Renal cortical epithelial cell (primary cell): ENCODE measurements around the gene SMTNL2. TPM values are rescaled to one million over a fixed set of nuclear protein-coding genes. Genes with fewer than 3 reads are reported as not detected.
"Not testable (repeated sequence)": the region's sequence is repeated elsewhere in the genome, so short reads cannot be mapped to it uniquely, and the experiment has no call there.

Experiments used
- DNase-seq: peaks from one replicate; pipeline ENCODE4 v3.0.0-alpha.2; 2011; ENCODE audit warnings: low read depth
- total RNA-seq: library from RNA; depleted of rRNA; stranded (reverse); fragments of >200 nt; gene quantifications from 2 replicates; pipeline ENCODE4 v1.2.3, GENCODE V29; 2014

SMTNL2 gene
- total RNA-seq, 1 donor from 2014 or later, result 16.1 TPM

GRCh38 chr17:4585638-4585994, 1.3 kb downstream of the SMTNL2 start:
- no peak for DNase-seq

- peak; percentile 20 for DNase-seq
Measured at GRCh38 chr17:4586043-4586442, 1.7 kb downstream of the SMTNL2 start.

DNA sequence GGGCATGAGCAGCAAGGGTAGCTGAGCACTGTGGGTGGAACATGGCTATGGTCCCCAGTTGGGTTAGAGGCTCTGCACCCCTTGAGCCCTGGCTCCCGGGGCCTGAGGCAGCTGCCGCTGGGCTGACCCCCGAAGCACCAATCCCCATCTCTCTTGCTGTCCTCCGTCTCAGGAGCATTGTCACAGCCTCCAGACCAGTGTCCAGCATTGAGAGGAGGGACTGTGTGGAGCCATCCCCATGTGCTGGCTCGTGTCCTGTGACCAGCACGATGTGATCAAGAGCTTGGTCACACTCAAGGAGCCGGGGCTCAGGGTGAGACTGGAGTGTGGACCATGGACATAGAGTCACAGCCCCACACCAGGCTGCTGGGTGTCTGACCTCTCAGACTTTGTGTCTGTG, 2.9 kb downstream of the SMTNL2 start:
- DNase-seq, result no peak

DNA sequence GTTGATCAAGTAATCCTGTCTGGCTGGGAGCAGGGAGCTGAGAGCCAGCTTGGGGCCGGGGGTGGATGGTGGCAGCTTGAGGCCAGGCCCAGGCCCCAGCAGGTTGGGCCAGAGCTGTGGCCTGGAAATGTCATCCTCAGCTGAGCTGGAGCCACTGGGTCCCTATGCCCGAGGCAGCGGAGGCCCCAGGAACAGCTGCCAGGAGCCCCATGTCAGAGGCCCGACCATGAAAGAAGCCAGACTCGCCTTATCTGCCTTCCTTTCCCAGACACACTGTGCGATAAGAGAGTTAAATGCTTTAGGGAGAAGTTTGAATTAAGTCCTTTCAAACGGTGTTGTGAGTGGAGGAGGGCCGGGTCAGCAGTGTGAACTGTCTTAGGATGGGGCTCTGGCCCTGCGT, 3.5 kb downstream of the SMTNL2 start:
- DNase-seq, result no peak

DNA sequence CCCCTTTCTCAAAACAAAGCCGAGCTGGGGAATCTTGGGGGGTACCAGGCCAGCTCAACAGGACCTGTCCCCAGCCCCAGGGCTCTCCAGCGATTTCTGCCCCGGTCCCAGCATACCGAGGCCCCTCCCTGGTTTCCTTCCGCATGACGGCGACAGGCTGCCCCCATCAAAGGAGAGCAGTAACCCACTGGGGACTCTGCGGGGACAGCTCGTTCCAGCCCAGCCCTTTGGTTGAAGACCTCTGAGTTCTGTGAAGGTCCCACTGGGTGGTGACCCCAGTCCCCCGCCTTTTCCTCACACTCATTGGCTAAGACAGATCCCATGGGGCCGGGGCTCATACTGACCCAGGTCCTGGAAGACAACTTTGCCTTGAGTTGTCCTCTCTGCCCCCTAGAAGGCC, 4.1 kb downstream of the SMTNL2 start:
- no peak for DNase-seq

DNA sequence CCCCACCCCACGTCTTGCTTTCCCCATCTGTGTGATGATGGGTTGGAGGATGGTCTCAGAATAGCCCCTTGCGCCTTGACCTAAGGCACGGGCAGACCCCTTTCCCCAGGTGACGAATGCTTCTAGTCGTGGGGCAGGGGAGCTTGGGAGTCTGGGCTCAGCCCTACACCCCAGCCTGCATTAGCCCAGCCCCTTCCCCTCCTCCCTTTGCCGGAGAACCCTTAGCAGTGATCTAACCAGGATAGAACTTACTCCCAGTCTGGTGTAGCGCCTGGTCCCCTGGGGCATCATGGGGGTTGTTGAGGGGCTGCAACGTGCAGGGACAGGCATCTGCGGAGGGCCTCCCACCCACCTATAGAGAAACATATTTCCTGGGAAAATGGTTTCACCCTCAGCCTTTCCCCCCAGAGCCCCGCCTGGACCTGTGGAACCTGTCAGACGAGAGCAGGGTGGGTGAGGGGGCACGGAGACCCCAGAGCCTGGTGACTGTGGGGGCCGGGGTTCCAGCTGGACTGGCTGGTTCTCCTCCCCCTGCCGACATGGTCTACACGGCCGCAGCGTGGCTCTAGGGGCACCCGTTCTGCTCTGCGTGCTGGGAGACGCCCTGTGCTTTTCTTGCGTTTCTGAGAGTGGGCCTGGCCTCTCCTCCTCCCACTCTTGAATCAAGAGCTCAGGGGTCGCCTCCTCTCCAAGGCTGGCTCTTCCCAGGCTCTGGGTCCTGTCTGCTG, 4.7 kb downstream of the SMTNL2 start:
- no peak for DNase-seq

DNA sequence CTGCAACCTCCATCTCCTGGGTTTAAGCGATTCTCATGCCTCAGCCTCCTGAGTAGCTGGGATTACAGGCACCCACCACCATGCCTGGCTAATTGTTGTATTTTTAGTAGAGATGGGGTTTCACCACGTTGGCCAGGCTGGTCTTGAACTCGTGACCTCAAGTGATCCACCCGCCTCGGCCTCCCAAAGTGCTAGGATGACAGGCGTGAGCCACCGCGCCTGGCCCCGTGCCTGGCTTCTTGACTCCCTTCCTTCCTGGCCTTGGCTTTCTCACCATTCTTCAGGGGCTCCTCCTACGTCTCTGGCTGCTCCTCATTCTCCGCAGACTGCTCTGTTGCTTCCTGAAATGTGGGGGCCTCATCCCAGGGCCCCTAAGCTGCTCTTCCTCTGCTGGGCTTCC, 5.7 kb downstream of the SMTNL2 start:
- DNase-seq, result not testable (repeated sequence)

DNA sequence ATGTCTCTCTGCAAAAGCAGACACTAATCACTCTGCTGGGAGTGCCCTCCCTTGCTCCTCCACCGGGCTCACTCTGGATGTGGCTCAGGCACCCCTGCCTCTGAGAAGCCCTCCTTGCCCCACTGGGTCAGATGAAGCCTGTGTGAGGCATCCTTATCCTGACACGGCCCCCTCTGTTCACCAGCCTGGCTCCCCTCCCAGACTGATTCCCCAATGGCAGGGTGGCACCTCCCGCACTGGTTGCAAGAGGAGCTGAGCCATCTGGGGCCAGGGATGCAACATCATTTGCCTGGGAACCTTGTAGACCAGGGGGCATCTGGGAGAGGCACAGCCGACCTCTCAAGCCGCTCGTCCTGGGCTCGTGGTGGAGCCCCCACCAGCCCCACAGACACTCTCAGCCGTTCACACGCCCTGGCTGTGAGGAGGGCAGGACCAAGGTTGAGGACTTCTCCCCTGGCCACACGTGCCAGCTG, 6.7 kb downstream of the SMTNL2 start:
- no peak for DNase-seq

DNA sequence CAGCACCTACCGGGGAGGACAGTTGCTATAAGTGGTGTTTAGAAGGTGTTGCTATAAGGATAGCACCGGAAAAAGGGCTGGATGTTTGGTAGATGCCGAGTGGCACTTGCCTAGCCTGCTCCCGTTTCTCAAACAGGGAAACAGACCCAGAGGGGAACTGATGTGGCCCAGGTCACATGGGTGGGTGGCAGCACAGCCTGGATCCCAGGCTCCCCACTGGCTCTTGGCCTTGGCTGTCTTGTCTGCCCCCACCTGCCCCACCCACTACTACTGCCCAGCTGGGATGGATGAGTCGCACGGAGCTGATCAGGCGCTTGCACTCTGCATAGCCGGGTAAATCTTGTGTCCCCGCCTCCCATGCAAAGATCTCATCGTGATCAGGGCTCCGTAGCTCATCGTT, 7.2 kb downstream of the SMTNL2 start:
- DNase-seq, result peak; percentile 28

DNA sequence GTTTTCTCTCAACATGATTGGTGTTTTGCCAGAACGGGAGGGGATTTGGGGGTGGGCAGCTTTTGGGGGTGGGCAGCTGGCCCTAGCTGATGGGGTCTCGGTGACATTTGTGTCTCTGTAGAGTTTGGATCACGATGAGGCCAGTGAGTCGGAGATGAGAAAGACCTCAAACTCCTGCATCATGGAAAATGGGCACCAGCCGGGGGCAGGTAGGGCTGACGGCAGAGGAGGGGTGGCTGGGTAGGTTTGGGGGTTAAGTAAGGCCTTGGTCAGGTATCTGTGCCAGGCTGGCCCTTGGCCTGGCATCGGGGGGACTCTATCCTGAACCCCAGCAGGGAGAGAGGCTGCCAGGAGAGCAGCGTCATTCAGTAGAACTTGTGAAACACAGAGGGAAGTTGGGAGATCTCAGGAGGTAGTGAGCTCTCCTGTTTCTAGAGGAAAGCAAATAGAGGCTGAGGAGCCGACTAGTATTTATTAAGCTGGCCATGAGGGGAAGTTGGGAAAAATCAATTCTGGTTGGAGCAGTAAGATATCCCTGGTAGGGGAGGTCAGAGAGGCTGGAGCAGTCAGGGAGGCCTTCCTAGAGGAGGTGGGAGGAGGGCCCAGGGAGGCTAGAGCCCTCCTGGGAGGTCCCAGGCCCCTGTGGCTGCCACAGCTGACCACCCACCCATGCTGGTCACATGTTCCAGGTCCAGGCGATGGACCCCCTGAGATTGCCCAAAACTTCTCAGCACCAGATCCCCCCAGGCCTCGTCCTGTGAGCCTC, 8.1 kb downstream of the SMTNL2 start:
- DNase-seq, result no peak

- no peak for DNase-seq
Measured at GRCh38 chr17:4593021-4593421, 8.7 kb downstream of the SMTNL2 start.

- no peak for DNase-seq
Measured at GRCh38 chr17:4594406-4594805, 10.1 kb downstream of the SMTNL2 start.

DNA sequence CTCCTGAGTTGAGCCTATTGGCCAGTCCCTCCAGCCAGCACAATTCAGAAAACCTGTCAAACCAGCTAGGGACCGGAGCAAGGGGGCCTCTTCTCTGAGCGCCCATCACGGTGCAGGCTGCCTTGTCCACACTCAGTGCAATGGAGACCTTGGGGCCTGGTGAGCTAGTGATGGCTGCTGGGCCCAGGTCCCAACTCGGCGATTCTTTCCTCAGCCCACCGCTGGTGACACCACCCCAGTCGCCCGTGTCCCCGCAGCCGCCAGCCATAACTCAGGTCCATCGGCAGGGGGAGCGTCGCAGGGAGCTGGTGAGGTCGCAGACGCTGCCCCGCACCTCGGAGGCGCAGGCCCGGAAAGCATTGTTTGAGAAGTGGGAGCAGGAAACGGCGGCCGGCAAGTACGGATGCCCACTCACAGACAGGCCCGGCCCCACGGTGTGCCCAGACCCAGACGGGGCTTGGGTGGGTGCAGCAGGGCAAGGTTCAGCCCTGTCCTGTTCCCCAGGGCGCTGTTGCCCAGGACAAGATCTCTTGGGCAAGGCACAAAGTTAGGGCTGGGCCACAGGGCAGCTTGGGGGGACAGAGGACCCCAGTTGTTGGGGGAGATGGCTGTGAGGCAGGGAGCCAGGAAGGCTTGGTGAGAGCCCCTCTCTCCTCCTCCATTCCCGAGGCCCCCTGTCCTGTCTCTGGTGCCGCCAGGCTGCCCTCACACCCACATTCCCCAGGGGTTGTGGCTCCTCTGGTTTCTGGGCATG, 10.8 kb downstream of the SMTNL2 start:
- DNase-seq, result no peak

DNA sequence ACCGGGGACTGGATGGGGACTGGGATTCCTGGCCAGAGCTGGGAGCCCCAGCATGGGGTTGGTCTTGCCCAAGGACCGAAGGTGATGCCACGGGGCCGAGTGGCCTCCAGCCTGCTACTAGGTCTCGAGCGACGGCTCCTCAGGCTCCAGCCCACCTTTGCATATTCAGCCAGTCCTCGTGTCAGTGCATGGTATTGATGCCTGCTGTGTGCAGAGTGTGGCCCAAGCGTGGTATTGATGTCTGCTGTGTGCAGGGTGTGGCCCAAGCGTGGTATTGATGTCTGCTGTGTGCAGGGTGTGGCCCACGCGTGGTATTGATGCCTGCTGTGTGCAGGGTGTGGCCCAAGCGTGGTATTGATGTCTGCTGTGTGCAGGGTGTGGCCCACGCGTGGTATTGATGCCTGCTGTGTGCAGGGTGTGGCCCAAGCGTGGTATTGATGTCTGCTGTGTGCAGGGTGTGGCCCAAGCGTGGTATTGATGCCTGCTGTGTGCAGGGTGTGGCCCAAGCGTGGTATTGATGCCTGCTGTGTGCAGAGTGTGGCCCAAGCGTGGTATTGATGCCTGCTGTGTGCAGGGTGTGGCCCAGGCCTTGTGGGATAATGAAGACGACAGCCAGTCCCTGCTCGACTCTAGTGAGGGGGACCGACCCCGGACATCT, 11.5 kb downstream of the SMTNL2 start:
- DNase-seq, result not testable (repeated sequence)

- no peak for DNase-seq
Measured at GRCh38 chr17:4596636-4597380, 12.5 kb downstream of the SMTNL2 start.

DNA sequence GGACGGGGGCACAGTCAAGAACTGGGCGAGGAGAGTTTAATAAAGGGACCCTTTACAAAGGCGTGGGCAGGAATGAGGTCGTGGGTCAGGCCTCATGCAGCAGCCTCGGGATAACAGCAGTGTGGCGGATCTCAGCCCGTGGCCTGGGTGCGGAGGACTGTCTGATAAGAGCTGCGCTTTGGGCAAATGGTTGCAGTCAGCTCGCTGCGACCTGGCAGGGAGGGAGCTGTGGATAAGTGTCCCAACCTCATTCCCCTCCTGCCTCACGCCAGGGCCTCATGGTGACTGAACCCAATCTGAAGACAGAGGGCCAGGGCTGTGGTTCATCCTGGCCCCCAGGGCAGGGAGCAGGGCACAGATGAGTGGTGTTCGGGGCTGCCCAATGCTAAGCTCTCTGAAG, 13.6 kb downstream of the SMTNL2 start:
- no peak for DNase-seq

- no peak for DNase-seq
Measured at GRCh38 chr17:4598776-4599504, 14.6 kb downstream of the SMTNL2 start.

DNA sequence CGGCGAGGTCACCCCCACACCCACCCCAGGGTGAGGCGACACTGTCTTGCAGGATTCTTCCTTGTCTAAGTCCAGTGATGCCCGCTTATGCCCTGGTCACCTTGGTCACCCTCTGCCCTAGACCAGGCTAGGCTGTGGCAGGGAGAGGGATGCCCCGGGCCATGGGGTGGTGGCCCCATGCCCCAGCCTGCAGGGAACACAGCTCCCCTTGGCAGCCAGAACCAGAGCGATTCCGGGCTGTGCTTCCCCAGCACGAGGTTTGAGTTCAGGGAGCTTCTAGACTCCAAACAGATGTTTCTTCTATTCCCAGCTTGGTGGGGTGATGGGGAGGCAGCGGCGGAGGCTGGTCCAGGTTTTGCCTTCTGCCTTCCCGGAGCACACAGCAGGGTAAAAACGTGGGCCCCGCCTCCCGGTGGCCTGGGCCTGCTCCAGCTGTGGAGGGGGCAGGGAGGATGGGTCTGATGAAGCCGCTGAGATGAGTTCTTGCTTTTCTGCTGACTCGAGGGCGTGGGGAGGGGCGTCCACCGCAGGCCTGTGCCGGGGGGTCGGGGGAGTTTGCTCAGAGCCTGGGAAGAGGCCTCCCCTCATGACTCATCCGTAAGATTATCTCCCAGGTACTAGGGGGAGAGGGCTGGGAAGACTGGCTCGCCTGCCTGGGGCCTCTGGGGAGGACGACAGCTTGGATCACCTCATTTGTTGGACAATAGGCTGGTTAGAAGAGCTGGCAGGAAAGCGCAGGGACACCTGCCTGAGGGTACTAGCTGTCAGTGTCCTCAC, 15.4 kb downstream of the SMTNL2 start:
- peak; percentile 30 for DNase-seq

DNA sequence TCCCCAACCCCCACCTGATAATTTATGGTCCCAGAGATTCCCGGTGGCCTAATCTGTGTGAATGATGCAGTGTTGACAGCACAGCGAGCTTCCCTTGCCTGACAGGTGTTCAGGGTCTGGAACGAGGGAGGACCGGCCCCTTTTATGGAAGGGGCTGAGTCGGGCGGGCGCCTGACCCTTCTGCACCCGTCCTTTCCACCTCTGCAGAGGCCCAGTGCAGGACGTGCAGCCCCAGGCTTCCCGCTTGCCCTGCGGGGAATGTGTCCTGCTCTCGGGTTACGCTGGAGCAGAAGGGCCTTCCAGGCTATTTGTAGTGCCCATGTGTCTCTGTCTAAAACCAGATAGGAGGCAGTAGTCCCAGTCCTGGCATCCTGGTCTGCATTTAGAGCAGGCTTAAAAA, 16.2 kb downstream of the SMTNL2 start:
- no peak for DNase-seq

GRCh38 chr17:4601326-4601725, 17.0 kb downstream of the SMTNL2 start:
- DNase-seq, result no peak
